Type B pancreatic cell (in vitro differentiated cells): ENCODE results near the gene ADISSP. TPM values are rescaled to one million over a fixed set of nuclear protein-coding genes. Genes with fewer than 3 reads are reported as not detected.

Experiments
- DNase-seq: peaks from one replicate; pipeline ENCODE4 v3.0.0; 2021; ENCODE audit warnings: mixed read lengths; ENCODE audit not compliant: unreplicated experiment; ENCODE audit errors: extremely low spot score
- H3K27ac Mint-ChIP-seq: 2 replicates; pipeline ENCODE4 v1.8.0; 2021; ENCODE audit warnings: mild to moderate bottlenecking, mixed read lengths
- H3K27me3 Mint-ChIP-seq: 2 replicates; pipeline ENCODE4 v1.8.0; 2021; ENCODE audit warnings: mixed read lengths
- H3K36me3 Mint-ChIP-seq: 2 replicates; pipeline ENCODE4 v1.8.0; 2021; ENCODE audit warnings: mixed read lengths
- H3K4me1 Mint-ChIP-seq: one replicate; pipeline ENCODE4 v1.8.0; 2021; ENCODE audit warnings: mixed read lengths; ENCODE audit not compliant: unreplicated experiment
- H3K4me3 Mint-ChIP-seq: 2 replicates; pipeline ENCODE4 v1.8.0; 2021; ENCODE audit warnings: mild to moderate bottlenecking, mixed read lengths
- H3K9me3 Mint-ChIP-seq: 2 replicates; pipeline ENCODE4 v1.8.0; 2021; ENCODE audit warnings: mixed read lengths
- CTCF ChIP-seq: fragments of 200-600 bp; sonication (generic); conservative IDR thresholded peaks from 2 replicates; pipeline ENCODE4 v1.5.0; 2021; ENCODE audit warnings: antibody characterized with exemption, mild to moderate bottlenecking
- total RNA-seq: library from RNA; stranded (reverse); gene quantifications from 2 replicates; pipeline ENCODE4 v1.2.1, GENCODE V29; 2021; ENCODE audit warnings: low replicate concordance

ADISSP gene
- total RNA-seq, 1 donor from 2014 or later: 49.4 TPM

GRCh38 chr20:3812975-3813847, 45.7 kb upstream of the ADISSP start:
- H3K27ac Mint-ChIP-seq: peak overlapping the region; percentile 44
- no peak overlapping the region for H3K4me3 Mint-ChIP-seq
- H3K4me1 Mint-ChIP-seq: peaks cover 22% of the 10 kb centered on the region
- H3K27me3 Mint-ChIP-seq: peaks cover 6% of the 10 kb centered on the region
- no peaks in the 10 kb centered on the region for H3K9me3 Mint-ChIP-seq
- no peaks in the 10 kb centered on the region for H3K36me3 Mint-ChIP-seq
- DNase-seq: no peak
- TF ChIP-seq CTCF: no peak

GRCh38 chr20:3812259-3812681, 44.7 kb upstream of the ADISSP start:
- no peaks in the 10 kb centered on the region for H3K9me3 Mint-ChIP-seq

GRCh38 chr20:3811467-3812258, 44.1 kb upstream of the ADISSP start:
- Mint-ChIP-seq H3K27me3 (peaks cover 4% of the 10 kb centered on the region), H3K9me3 (no peaks in the 10 kb centered on the region), H3K36me3 (no peaks in the 10 kb centered on the region), H3K4me1 (peaks cover 37% of the 10 kb centered on the region), H3K4me3 (peak overlapping the region; percentile 65), H3K27ac (peak overlapping the region; percentile 87)
- DNase-seq: peak; percentile 87
- TF ChIP-seq CTCF: no peak

More at GRCh38 chr20:3812259-3812681, 44.7 kb upstream of the ADISSP start:
- TF ChIP-seq CTCF: no peak
- H3K4me1 Mint-ChIP-seq: peaks cover 32% of the 10 kb centered on the region
- no peak for DNase-seq
- peaks cover 6% of the 10 kb centered on the region for H3K27me3 Mint-ChIP-seq
- no peak overlapping the region for H3K4me3 Mint-ChIP-seq
- H3K27ac Mint-ChIP-seq: peak overlapping the region; percentile 87
- no peaks in the 10 kb centered on the region for H3K36me3 Mint-ChIP-seq

GRCh38 chr20:3808544-3808943, 41.0 kb upstream of the ADISSP start:
- no peaks in the 10 kb centered on the region for H3K9me3 Mint-ChIP-seq
- H3K27ac Mint-ChIP-seq: peak overlapping the region; percentile 79
- peaks cover 15% of the 10 kb centered on the region for H3K36me3 Mint-ChIP-seq
- H3K4me1 Mint-ChIP-seq: peaks cover 42% of the 10 kb centered on the region
- H3K4me3 Mint-ChIP-seq: no peak overlapping the region
- DNase-seq: no peak
- no peak for TF ChIP-seq CTCF
- H3K27me3 Mint-ChIP-seq: no peaks in the 10 kb centered on the region

- Mint-ChIP-seq H3K27ac (no peak overlapping the region), H3K27me3 (no peaks in the 10 kb centered on the region), H3K4me1 (peaks cover 27% of the 10 kb centered on the region), H3K36me3 (peaks cover 24% of the 10 kb centered on the region), H3K4me3 (no peak overlapping the region), H3K9me3 (no peaks in the 10 kb centered on the region)
- no peak for TF ChIP-seq CTCF
- DNase-seq: no peak
Measured at GRCh38 chr20:3804781-3805180, 37.2 kb upstream of the ADISSP start.
